Adipose tissue (tissue), 3 donors: Measurements from ENCODE around the gene DACH1. TPM values are rescaled to one million over a fixed set of nuclear protein-coding genes. Genes with fewer than 3 reads are reported as not detected.

Experiments
- H3K27ac ChIP-seq: one replicate; pipeline ENCODE4 v1.5.1; 2013; ENCODE audit warnings: low read depth, low read length
- WGBS, 3 donors: extraction: QIAGEN DNeasy Blood & Tissue Kit; methylation state at CpG; one replicate each; pipeline ENCODE4 v1.1.7; 2013; 5-methylcytosine and 5-hydroxymethylcytosine counted together
- polyA plus RNA-seq, 3 donors: library from polyadenylated mRNA; stranded (reverse); fragments of 200-250 nt; gene quantifications; one replicate each; pipeline ENCODE4 v1.2.3, GENCODE V29; 2013
- donor health status: healthy with polysubstance abuse.
- donor health status: Bipolar disorder and iron deficiency.
- donor health status: healthy.

Gene DACH1
- polyA plus RNA-seq, 3 donors, result 0.62 to 2.5 (median 2.2) TPM

GRCh38 chr13:71752775-71753513, 114.1 kb downstream of the DACH1 start:
- WGBS, 3 donors, result 89 to 93% (median 90%) methylated on average over 4 of the region's 4 CpGs
- H3K27ac ChIP-seq, result no peak overlapping the region

DNA sequence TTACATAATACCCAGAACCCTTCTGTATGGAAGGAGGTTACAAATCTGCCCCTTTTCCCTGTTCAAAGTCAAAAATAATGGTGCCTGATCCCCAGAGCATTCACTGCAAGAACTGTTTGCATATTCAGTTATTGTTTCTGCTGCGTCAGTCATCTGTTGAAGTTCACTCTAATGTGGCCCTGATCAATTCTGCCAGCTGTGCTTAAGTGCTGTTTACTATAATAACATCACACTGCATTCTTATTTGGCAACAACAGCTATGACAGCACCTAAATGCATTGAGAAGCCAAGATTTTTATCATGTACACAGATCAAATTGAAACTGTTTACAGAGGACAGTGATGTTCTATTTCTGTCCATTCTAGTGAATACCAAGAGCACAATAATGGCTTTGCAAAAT, 115.9 kb downstream of the DACH1 start:
- H3K27ac ChIP-seq, result no peak overlapping the region
- 45 to 68% (median 45%) methylated on average over 1 of the region's 1 CpG for WGBS, 3 donors

DNA sequence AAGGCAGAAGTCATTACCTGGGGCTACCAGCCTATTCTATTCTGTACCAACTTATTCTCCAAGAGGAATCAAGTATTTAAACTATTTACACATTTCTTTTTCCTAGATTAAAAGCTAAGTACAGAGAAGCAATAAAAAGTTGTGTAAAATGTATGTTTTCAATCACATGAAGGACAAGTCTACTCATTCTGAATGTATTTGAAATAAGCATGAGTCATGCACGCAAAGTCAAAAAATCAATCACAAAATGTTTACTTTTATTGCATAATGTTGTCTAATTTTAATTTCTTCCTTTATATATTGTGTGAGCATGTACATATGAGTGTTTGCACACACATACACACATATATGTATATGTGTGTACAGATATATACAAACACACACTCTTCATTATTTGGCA, 136.7 kb downstream of the DACH1 start:
- no peak overlapping the region for H3K27ac ChIP-seq
- 80 to 98% (median 97%) methylated on average over 1 of the region's 1 CpG for WGBS, 3 donors

GRCh38 chr13:71729441-71729840, 137.6 kb downstream of the DACH1 start:
- 55 to 89% (median 66%) methylated on average over 2 of the region's 2 CpGs for WGBS, 3 donors
- no peak overlapping the region for H3K27ac ChIP-seq

- H3K27ac ChIP-seq, result no peak overlapping the region
- 74 to 84% (median 79%) methylated on average over 1 of the region's 1 CpG for WGBS, 3 donors
Measured at GRCh38 chr13:71727662-71728061, 139.3 kb downstream of the DACH1 start.

GRCh38 chr13:71727042-71727441, 140.0 kb downstream of the DACH1 start:
- 97 to 99% (median 97%) methylated on average over 2 of the region's 2 CpGs for WGBS, 3 donors
- no peak overlapping the region for H3K27ac ChIP-seq

DNA sequence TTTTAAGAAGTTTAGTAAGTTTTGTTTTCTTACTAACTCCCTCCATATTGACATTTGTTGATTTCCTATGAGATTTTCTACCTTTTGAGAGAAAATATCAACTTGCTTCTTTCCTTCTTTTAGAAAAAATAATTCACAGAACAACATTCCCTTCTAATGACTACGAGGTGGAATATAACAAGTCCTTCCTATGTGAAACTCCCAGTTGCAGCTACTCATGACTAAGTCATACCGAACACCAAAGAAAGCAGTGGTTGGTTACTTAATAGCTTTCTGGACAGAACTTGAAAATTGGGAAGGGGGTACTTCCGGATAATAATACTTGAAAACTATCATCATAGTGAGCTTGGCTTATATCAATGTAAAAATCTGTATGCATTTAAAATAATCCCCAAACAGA, 144.8 kb downstream of the DACH1 start:
- H3K27ac ChIP-seq, result no peak overlapping the region
- 86 to 89% (median 89%) methylated on average over 3 of the region's 3 CpGs for WGBS, 3 donors

DNA sequence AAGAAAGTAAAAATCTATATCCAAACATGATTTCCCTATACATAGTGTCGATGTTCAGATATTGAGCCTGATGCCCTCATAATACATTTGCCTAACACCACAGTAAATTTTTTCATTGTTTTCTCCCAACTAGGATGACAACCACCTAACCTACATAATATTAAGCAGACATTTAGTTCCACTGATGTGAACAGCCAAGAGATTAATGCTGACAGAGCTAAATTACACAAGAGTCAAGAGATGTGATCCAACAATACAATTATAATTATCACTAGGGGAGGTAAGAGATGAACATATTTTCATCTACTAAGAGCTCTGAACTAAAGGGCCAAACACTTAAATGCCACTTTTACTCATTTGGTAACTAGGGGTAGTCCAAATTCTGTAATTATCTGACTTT, 145.9 kb downstream of the DACH1 start:
- H3K27ac ChIP-seq, result no peak overlapping the region
- WGBS, 3 donors, result 89 to 95% (median 90%) methylated on average over 1 of the region's 1 CpG

GRCh38 chr13:71718931-71719330, 148.1 kb downstream of the DACH1 start:
- H3K27ac ChIP-seq, result no peak overlapping the region
- 81 to 90% (median 89%) methylated on average over 1 of the region's 1 CpG for WGBS, 3 donors

DNA sequence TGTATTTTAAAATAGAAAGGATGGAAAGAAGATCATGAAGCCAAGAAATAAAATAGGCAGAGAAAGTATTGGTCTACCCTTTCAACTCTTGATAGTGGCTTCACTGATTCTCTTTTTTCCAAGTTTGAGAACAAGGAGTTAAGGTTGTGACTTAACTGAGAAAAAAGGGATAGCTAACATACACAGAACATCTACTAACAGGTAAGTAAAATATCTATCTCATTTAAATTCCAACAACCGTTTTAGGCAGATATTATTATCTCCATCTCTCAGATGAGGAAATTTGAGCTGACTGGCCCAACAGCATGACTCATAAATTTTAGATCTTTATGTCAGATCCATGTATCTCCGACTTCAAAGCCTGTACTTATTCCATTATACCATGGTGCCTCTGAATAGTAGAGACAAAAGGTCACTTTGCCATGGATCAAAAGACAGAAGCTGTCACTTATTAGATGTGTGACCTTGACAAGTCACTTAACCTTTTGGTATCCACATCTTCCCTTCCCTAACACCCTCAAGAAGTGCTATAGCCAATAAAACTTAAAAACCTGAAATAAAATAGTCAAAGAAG, 152.1 kb downstream of the DACH1 start:
- 65 to 74% (median 71%) methylated on average over 2 of the region's 2 CpGs for WGBS, 3 donors

GRCh38 chr13:71712988-71713653, 153.9 kb downstream of the DACH1 start:
- H3K27ac ChIP-seq, result no peak overlapping the region
- 46 to 49% (median 47%) methylated on average over 3 of the region's 3 CpGs for WGBS, 3 donors

More for the DNA sequence above, 152.1 kb downstream of the DACH1 start:
- no peak overlapping the region for H3K27ac ChIP-seq

- H3K27ac ChIP-seq, result no peak overlapping the region
- WGBS, 3 donors, result 58 to 80% (median 62%) methylated on average over 4 of the region's 4 CpGs
Measured at GRCh38 chr13:71704656-71705055, 162.3 kb downstream of the DACH1 start.

DNA sequence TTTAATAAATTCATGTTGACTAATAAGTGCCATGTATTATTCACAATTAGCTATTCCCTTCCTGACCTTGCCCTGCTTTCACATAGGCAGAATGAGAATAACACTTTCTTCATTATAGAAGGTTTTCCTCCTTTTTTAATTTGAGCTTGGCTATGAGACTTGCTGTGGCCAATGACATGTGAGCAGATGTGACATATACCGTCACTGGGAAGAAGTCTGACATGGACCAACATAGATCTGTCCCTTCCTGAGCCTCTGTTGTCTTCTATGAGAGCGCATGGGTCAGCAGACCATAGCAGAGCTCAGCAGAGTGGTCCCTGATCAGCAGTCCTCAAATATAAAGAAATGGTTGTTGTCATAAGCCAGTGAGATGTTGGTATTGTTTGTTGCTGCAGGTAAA, 163.9 kb downstream of the DACH1 start:
- no peak overlapping the region for H3K27ac ChIP-seq
- WGBS, 3 donors, result 91 to 95% (median 92%) methylated on average over 2 of the region's 2 CpGs

DNA sequence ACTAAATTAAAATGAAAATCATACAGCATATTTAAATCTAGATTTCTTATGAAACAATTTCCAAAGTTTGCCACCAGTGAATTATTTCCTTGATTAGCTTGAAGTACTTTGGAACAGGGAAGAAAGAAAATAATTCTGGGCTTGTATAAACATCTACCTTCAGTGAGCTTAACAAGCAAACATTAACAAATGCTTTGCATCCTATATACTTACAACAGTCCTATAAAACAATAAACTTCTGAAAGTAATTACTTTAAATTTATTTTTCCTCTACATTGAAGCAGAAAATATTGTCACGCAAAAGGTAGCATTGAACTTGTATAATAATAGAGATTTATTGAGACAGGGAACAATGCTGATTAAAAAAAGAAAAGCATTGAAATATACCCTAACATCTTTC, 164.8 kb downstream of the DACH1 start:
- no peak overlapping the region for H3K27ac ChIP-seq
- WGBS, 3 donors, result 92 to 98% (median 94%) methylated on average over 1 of the region's 1 CpG

DNA sequence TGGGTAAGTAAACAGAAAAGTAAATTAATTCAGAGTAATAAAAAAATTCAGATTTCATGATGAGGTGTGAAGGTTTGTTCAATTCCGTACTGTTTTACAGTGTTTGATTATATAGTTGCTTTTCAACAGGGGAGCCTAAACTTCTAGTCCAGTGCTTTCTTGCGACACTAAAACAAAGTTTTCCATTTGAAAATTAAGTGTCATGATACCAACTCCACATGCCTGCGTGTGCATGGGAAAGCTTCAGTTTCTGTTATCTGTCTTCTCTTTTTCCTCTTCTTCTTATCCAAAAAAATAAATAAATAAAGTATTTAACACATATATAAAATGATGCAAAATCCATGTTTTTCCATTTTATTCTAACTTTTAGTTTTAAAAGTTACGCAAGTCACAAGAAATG, 165.3 kb downstream of the DACH1 start:
- 86 to 92% (median 92%) methylated on average over 4 of the region's 4 CpGs for WGBS, 3 donors
- no peak overlapping the region for H3K27ac ChIP-seq

- no peak overlapping the region for H3K27ac ChIP-seq
- WGBS, 3 donors, result 81 to 94% (median 93%) methylated on average over 2 of the region's 2 CpGs
Measured at GRCh38 chr13:71699342-71699741, 167.7 kb downstream of the DACH1 start.

DNA sequence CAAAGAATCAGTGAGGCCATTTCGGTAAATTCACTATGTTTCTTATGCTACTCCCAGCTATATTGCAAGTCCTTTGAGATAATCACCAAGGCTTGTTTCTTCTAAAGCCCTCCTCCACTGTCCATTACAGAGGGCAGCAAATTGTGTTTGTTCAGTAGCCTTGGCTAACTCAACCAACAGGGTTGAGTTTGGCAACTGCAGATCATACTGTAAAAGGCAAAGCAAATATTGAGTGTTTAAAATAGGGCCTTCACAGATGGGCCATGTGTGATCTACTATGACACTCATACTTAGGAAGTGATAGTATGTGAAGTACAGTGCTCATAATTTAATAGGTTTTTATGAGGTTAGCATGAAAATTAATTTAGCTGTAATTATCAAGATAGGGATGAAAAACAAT, 171.3 kb downstream of the DACH1 start:
- H3K27ac ChIP-seq, result no peak overlapping the region
- WGBS, 3 donors, result 93 to 98% (median 96%) methylated on average over 1 of the region's 1 CpG

DNA sequence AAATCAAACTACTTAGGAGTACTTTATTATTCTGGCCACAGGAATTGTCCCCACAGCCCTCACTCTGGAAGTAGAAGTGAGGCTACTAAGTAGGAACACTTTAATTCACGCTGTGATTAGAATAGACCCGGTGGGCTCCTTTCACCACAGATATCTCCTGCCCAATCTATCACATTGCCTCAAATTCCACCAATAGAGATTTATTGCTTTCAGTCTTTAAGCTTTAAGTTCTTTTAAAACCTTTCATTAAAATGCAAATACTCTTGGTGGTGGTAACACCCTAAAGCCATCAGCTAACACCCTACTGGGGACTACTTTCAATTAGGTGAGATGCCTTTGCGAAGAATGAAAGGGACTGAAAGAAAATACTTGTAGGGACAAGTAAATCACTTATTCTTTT, 181.9 kb downstream of the DACH1 start:
- no peak overlapping the region for H3K27ac ChIP-seq
- WGBS, 3 donors, result 63 to 81% (median 75%) methylated on average over 3 of the region's 3 CpGs

GRCh38 chr13:71681901-71682613, 184.9 kb downstream of the DACH1 start:
- WGBS, 3 donors, result 57 to 88% (median 86%) methylated on average over 6 of the region's 6 CpGs
- H3K27ac ChIP-seq, result no peak overlapping the region
